Endodermal cell (in vitro differentiated cells): Measurements from ENCODE around the gene SHANK3. TPM values are rescaled to one million over a fixed set of nuclear protein-coding genes. Genes with fewer than 3 reads are reported as not detected.
"Not testable (repeated sequence)": the region's sequence is repeated elsewhere in the genome, so short reads cannot be mapped to it uniquely, and the experiment has no call there.

Experiments used
- DNase-seq: peaks from one replicate; pipeline ENCODE4 v3.0.0-alpha.2; 2017
- H3K27ac ChIP-seq: 2 replicates; pipeline ENCODE4 v1.5.1; 2013; ENCODE audit warnings: mild to moderate bottlenecking, low read depth, low read length, moderate library complexity
- H3K27me3 ChIP-seq: 2 replicates; pipeline ENCODE4 v1.6.1; 2013; ENCODE audit warnings: mild to moderate bottlenecking, low read length, moderate library complexity; ENCODE audit not compliant: insufficient read depth, control insufficient read depth, poor library complexity, severe bottlenecking
- H3K36me3 ChIP-seq: 2 replicates; pipeline ENCODE4 v1.7.0; 2013; ENCODE audit warnings: mild to moderate bottlenecking, low read length, moderate library complexity; ENCODE audit not compliant: control insufficient read depth, insufficient read depth
- H3K4me1 ChIP-seq: one replicate; pipeline ENCODE4 v1.7.0; 2013; ENCODE audit warnings: low read length; ENCODE audit not compliant: control insufficient read depth, insufficient read depth
- H3K4me3 ChIP-seq: 2 replicates; pipeline ENCODE4 v1.5.1; 2013; ENCODE audit warnings: mild to moderate bottlenecking, low read length, moderate library complexity
- H3K9ac ChIP-seq: 2 replicates; pipeline ENCODE4 v1.6.1; 2013; ENCODE audit warnings: mild to moderate bottlenecking, low read length, moderate library complexity; ENCODE audit not compliant: poor library complexity, severe bottlenecking; ENCODE audit errors: extremely low read depth
- H3K9me3 ChIP-seq: 2 replicates; pipeline ENCODE4 v1.6.1; 2013; ENCODE audit warnings: mild to moderate bottlenecking, low read length, moderate library complexity; ENCODE audit not compliant: control insufficient read depth
- H3K27ac Mint-ChIP-seq: 2 replicates; pipeline ENCODE4 v1.8.0; 2020; ENCODE audit warnings: mixed read lengths
- H3K27me3 Mint-ChIP-seq: 2 replicates; pipeline ENCODE4 v1.8.0; 2021; ENCODE audit warnings: mild to moderate bottlenecking, mixed read lengths; ENCODE audit not compliant: insufficient read depth
- H3K36me3 Mint-ChIP-seq: 2 replicates; pipeline ENCODE4 v1.8.0; 2020; ENCODE audit warnings: low read depth, mixed read lengths
- H3K4me1 Mint-ChIP-seq: 2 replicates; pipeline ENCODE4 v1.8.0; 2020; ENCODE audit warnings: mixed read lengths
- H3K4me3 Mint-ChIP-seq: 2 replicates; pipeline ENCODE4 v1.8.0; 2020; ENCODE audit warnings: mild to moderate bottlenecking, moderate library complexity, mixed read lengths
- H3K9me3 Mint-ChIP-seq: 2 replicates; pipeline ENCODE4 v1.8.0; 2020; ENCODE audit warnings: mild to moderate bottlenecking, mixed read lengths
- whole genome bisulfite sequencing, 2 experiments: methylation state at CpG; one replicate each; pipeline versions ENCODE4 v1.1.5 to v1.1.7; 2013; ENCODE audit warnings: missing lambda C conversion rate in 2 of 2, mixed read lengths in 1 of 2; ENCODE audit not compliant: insufficient coverage in 1 of 2, insufficient read length in 1 of 2; 5-methylcytosine and 5-hydroxymethylcytosine counted together
- total RNA-seq, 2 donors: library from RNA; stranded (reverse); fragmentation: NEBNext Ultra II Directional in 1 of 2; extraction: Animal tissue kit (Norgen Biotek cat#: 25700) in 1 of 2; gene quantifications; 2 replicates in 1 of 2; 3 replicates in 1 of 2; pipeline ENCODE4 v1.2.1, GENCODE V29; 2021
- TF ChIP-seq, protein P1 (sequence below): fragments of 200-600 bp; sonication (generic); conservative IDR thresholded peaks from 2 replicates; pipeline ENCODE4 v1.5.0; 2021; ENCODE audit warnings: antibody characterized with exemption, mild to moderate bottlenecking

Gene SHANK3
- total RNA-seq, 2 donors from 2014 or later, result 9.4 to 11.1 TPM

DNA sequence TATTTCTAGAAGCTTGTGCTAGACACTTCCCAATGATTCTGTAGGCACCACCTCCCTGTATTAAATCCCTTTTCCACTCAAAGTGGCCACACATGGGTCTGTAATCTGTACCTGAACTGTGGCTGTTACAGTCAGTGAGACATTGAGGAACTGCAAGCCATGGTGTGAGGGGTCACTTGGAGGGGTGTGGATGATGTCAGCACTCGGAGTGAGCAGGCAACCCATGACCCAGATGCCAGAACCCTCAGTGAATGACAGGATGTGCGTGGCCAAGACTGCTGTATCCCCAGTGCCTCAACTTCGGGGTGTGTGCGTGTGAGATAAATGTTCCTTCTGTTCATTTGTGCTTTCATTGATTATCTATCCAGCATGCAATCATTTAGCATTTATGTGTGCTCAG is 14.7 kb upstream of the SHANK3 start:
- H3K27ac Mint-ChIP-seq, result no peak overlapping the region
- 93 to 94% methylated on average over 4 of the region's 4 CpGs for WGBS, 2 experiments
- peaks cover 26% of the 10 kb centered on the region for H3K9me3 Mint-ChIP-seq
- H3K36me3 Mint-ChIP-seq, result no peaks in the 10 kb centered on the region
- Histone ChIP-seq H3K9me3 (no peaks in the 10 kb centered on the region), H3K9ac (no peak overlapping the region), H3K4me1 (no peaks in the 10 kb centered on the region), H3K27me3 (no peaks in the 10 kb centered on the region), H3K27ac (no peak overlapping the region), H3K36me3 (no peaks in the 10 kb centered on the region), H3K4me3 (no peak overlapping the region)
- TF ChIP-seq, protein P1, sequence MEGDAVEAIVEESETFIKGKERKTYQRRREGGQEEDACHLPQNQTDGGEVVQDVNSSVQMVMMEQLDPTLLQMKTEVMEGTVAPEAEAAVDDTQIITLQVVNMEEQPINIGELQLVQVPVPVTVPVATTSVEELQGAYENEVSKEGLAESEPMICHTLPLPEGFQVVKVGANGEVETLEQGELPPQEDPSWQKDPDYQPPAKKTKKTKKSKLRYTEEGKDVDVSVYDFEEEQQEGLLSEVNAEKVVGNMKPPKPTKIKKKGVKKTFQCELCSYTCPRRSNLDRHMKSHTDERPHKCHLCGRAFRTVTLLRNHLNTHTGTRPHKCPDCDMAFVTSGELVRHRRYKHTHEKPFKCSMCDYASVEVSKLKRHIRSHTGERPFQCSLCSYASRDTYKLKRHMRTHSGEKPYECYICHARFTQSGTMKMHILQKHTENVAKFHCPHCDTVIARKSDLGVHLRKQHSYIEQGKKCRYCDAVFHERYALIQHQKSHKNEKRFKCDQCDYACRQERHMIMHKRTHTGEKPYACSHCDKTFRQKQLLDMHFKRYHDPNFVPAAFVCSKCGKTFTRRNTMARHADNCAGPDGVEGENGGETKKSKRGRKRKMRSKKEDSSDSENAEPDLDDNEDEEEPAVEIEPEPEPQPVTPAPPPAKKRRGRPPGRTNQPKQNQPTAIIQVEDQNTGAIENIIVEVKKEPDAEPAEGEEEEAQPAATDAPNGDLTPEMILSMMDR, result no peak
- DNase-seq, result no peak
- no peaks in the 10 kb centered on the region for H3K4me1 Mint-ChIP-seq
- no peak overlapping the region for H3K4me3 Mint-ChIP-seq
- H3K27me3 Mint-ChIP-seq, result peaks cover 66% of the 10 kb centered on the region

DNA sequence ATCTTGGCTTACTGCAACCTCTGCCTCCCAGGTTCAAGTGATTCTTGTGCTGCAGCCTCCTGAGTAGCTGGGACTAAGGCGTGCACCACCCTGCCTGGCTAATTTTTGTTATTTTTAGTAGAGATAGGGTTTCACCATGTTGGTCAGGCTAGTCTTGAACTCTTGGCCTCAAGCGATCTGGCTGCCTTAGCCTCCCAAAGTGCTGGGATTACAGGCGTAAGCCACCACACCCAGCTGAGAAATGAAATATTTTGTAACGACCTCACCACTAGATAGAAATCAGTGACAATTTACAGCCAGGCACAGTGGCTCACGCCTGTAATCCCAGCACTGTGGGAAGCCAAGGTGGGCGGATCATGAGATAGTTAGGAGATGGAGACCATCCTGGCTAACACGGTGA is 12.9 kb upstream of the SHANK3 start:
- not testable (repeated sequence) for H3K36me3 ChIP-seq, H3K27ac ChIP-seq, H3K9me3 ChIP-seq, H3K9ac ChIP-seq, H3K4me3 ChIP-seq, DNase-seq, H3K4me1 ChIP-seq, H3K27ac Mint-ChIP-seq, H3K36me3 Mint-ChIP-seq, H3K4me1 Mint-ChIP-seq, H3K27me3 ChIP-seq, H3K4me3 Mint-ChIP-seq
- H3K27me3 Mint-ChIP-seq, result peaks cover 64% of the 10 kb centered on the region
- H3K9me3 Mint-ChIP-seq, result peaks cover 14% of the 10 kb centered on the region
- 89 to 90% methylated on average over 5 to 7 of the region's 7 CpGs for WGBS, 2 experiments

DNA sequence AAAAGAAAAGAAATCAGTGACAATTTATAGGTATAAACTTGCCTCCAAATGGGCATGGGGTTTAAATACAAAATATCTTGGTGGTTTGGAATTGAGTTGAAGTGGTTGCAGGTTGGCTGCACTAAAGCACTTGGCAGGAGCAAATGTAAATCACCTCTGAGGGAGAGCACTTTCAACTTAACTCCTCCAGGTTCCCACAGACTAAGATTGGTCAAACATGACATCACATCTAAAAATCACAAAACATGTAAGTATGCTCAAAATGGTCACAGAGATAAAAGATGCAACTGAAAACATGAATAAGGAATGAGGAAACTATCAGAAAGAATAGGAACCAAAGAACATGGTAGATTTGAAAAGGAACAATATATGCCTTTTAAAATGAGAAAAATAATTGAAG is 12.3 kb upstream of the SHANK3 start:
- TF ChIP-seq, protein P1, result no peak
- DNase-seq, result no peak
- H3K4me3 Mint-ChIP-seq, result no peak overlapping the region
- no peak overlapping the region for H3K9ac ChIP-seq
- H3K4me3 ChIP-seq, result no peak overlapping the region
- peaks cover 13% of the 10 kb centered on the region for H3K9me3 Mint-ChIP-seq
- no peaks in the 10 kb centered on the region for H3K4me1 ChIP-seq
- no peak overlapping the region for H3K27ac ChIP-seq
- H3K27me3 ChIP-seq, result no peaks in the 10 kb centered on the region
- no peaks in the 10 kb centered on the region for H3K9me3 ChIP-seq
- no peaks in the 10 kb centered on the region for H3K36me3 ChIP-seq
- no peak overlapping the region for H3K27ac Mint-ChIP-seq
- H3K27me3 Mint-ChIP-seq, result peaks cover 62% of the 10 kb centered on the region
- H3K36me3 Mint-ChIP-seq, result no peaks in the 10 kb centered on the region
- H3K4me1 Mint-ChIP-seq, result no peaks in the 10 kb centered on the region

DNA sequence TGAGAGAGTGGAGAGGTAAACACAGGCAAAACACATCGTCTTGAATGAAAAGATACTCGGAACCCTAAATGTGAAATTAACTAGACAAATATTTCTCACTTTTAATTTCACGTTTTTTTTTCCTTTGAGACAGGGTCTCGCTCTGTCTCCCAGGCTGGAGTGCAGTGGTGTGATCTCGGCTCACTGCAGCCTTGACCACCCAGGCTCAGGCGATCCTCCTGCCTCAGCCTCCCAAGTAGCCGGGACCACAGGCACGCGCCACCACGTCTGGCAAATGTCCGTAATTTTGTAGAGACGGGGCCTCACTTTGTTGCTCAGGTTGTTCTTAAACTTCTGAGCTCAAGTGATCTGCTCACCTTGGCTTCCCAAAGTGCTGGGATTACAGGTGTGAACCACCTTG is 7.4 kb upstream of the SHANK3 start:
- Histone ChIP-seq H3K36me3 (no peaks in the 10 kb centered on the region), H3K9ac (no peak overlapping the region), H3K27ac (no peak overlapping the region), H3K27me3 (peaks cover 9% of the 10 kb centered on the region), H3K9me3 (no peaks in the 10 kb centered on the region), H3K4me1 (no peaks in the 10 kb centered on the region), H3K4me3 (no peak overlapping the region)
- H3K27me3 Mint-ChIP-seq, result peaks cover 68% of the 10 kb centered on the region
- H3K9me3 Mint-ChIP-seq, result peaks cover 5% of the 10 kb centered on the region
- H3K4me3 Mint-ChIP-seq, result no peak overlapping the region
- 89% methylated on average over 12 of the region's 12 CpGs for whole genome bisulfite sequencing, 2 experiments
- no peak for DNase-seq
- no peak overlapping the region for H3K27ac Mint-ChIP-seq
- H3K4me1 Mint-ChIP-seq, result no peaks in the 10 kb centered on the region
- TF ChIP-seq, protein P1, result no peak
- H3K36me3 Mint-ChIP-seq, result no peaks in the 10 kb centered on the region
